Fibroblast of skin of right quadriceps (primary cell): Measurements from ENCODE around the gene ERBB2.

Source experiments
- DNase-seq: peaks from one replicate; pipeline ENCODE4 v3.0.0-alpha.2; 2013

Gene ERBB2

GRCh38 chr17:39666231-39666600 lies 33.6 kb upstream of the ERBB2 start:
- DNase-seq, result no peak

DNA sequence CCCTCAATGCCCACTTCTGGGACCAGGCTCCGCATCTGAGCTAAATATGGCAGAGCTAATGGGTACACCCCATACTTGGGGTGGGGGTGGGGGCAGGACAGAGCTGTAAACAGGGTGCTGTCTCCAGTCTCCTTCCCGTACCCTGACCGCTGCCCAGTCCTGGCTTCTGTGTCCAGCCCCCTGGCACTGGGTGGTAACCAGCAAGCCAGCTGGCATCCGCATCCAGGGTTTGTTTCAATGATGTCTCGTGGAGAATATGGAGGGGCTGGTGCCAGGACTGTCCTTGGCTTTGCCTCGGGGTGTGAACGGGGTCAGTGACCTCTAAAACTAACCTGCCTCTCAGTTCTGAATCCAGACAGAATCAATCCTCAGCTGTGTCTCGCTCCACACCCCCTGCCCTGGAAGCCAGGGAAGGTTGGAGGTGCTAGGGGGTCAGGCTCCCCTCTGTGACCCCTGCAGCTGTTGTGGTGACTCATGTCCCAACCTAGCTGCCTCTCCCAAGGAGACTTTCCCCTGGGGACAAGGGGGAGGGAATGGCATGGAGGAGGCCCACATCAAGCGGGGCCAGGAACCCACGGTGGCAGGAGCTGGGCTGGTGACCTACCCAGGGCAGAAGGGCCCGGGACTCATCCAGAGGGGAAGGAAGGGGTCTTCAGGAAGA lies 33.1 kb upstream of the ERBB2 start:
- DNase-seq, result no peak

GRCh38 chr17:39667262-39667944 lies 32.5 kb upstream of the ERBB2 start:
- DNase-seq, result no peak

GRCh38 chr17:39667945-39668924 lies 31.6 kb upstream of the ERBB2 start, which contains the start of gene PNMT:
Gene PNMT, plus strand, starts transcription at chr17:39668453. Its CDS starts 23 bp downstream, at chr17:39668476.
- DNase-seq, result peak; percentile 45

GRCh38 chr17:39669897-39670735 lies 29.7 kb upstream of the ERBB2 start:
- no peak for DNase-seq

- no peak for DNase-seq
These were observed 29.1 kb upstream of the ERBB2 start for GRCh38 chr17:39670746-39671145.

DNA sequence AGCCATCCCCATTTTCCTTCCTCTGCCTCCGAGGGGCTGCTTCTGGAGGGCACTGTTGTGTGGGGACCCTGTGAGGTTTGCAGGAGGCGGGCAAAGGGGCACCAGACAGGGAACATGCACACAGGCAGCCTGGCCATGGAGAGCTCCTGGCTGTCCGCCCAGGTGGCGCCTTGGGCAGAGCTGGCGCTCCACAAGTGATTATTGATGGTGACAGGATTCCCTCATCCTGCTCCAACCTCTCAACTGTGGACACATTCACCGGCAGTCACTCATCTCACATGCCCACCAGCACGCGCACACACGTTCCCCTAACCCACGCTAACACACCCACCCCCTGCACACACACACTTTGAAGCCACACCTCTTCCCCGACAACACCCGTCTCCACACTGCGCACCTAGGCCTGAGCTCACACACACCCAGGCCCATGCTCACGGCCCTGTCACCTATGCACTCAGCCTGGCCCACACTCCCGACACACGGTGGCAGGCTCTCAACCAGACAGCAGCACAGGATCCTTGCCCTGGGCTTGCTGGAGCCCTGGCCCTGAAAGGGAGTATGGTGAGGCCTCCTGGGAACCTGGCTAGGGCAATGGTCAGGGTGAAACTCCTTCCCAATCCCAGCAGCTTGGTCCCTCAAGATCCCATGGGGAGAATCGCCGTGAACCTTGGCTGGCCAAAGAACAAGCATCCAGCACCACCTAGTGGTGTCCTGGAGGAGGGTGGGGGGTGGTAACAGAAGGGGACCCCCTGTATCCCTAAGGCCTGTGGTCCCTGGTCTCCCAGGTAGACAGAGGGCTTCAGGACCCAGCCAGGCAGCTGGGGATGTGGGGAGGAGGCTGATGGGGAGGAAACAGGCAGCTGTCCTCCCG lies 28.0 kb upstream of the ERBB2 start:
- DNase-seq, result peak; percentile 26

GRCh38 chr17:39672522-39673334 lies 27.1 kb upstream of the ERBB2 start:
- DNase-seq, result no peak

DNA sequence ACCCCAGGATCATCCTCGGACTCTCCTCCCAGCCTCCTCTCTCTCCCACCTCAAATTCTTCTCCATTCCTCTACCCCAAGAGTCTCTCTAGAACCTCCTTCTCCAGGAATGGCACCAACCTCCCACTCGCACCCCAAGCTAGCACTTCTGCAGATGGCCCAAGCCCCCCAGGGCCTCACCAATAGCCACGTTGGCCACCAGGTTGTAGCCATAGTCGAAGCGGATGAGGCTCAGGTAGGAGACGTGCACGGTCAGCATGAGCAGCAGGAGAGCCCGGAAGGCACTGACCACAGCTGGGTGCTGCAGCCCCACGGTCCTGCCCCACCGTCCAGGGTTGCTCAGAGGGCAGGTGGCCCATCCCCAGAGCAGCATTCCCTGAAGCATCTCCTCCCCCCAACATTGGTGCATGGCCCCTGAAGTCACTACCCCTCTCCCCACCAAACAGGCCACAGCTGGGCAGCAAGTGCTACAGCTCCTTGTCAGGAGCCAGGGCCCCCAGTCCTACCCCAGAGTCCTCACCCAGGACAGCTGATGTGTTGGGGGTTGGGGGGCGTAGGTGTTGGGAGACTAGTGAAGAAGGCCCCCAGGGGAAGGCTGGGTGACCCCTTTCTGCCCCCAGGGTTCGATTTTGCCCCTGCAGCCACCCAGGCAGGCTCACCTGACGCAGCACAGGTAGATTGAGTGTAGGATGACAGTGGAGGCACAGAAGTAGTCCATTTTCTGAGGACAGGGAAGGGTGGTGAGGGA lies 26.4 kb upstream of the ERBB2 start:
- no peak for DNase-seq

GRCh38 chr17:39674179-39674578 lies 25.7 kb upstream of the ERBB2 start:
- DNase-seq, result no peak

DNA sequence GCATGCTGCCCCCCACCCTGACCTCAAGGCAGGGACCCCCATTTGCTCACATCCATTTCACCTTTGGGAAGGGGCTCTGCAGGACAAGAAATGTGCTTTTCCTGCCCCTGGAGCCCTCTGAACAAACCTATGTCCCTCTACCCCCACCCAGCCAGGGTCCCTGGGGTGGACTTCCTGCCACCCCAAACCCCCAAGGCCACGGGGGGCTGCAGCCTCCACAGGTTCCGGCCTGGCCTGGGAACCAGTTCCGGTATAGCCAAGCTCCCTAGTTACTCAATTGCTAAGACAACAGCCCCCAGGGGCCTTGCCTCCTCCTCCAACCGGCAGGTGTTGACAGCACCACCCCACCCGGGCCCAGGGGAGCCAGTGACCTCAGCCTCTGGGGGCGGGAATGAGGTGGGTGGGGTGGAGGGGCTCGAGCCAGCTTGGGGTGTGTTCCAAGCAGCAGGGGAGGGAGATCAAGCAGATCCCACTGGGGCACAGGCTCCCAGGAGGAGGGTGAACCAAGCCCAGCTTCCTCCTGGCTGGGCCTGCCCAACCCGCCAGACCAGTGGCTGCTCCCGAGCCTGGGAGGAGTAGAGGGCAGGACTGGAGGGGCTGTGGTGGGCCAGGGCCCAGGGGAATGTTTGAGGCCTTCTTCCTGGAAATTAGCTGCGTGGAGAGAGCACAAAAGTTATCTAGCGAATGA lies 25.0 kb upstream of the ERBB2 start:
- DNase-seq, result no peak

DNA sequence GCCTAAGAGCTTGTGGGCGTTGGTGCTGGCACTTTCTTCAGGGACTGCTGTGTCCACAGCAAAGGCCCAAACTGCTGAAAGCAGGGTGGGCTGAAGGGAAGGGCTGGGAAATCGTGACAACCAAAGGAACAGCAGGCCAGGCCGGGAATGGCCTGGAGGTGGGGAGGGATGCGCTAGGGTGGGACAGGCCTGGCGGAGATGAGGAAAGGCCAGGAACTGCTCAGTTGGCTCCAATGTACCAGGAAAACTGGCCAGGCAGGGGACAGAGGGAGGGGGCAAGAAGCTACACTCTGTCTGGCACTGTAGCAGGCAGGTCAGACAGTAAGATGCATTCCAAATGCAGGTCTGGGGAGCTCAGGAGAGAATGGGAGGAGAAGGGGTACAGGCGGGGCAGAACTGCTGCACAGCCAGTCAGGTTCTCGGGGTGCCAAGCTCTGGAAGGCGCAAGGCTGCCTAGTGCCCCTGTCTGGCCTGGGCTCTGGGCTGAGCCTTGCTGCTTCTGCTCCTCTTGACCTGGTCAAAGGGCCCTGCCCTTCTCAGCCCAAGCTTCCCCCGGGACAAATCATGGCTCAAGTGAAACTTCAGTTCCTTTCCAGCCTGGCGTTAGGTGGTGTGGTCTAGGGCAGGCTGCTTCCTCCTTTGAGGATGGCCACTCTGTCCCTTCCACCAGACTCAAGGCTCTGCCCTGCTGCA lies 24.3 kb upstream of the ERBB2 start:
- DNase-seq, result no peak

DNA sequence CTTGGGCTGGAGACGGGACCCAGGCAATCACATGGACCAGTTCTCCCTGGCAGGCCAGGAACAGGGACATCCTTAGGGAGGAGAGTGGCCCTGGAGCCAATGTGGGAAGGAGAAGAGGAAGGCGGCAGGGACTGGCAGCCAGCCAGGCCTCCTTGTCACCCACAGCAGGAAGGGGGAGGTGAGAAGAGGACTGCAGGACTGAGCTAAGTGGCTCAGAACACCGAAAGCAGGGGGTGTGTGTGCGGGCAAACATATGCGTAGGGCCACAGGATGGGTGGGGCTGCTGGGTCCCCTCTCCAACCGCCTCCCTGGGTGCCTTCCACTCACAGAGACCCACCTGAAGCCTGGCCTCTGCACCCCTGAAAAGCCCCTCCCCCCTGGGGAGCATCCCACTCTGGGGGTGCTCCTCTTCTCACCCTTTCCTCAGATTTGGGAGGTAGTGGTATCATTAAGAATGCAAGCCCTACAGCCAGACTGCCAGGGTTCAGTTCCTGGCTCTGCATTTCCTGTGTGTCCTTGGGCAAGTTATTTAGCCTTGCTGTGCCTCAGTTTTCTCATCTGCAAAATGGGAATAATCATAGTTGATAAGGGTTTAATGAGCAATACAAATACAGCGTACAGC lies 23.6 kb upstream of the ERBB2 start:
- DNase-seq, result peak; percentile 25

DNA sequence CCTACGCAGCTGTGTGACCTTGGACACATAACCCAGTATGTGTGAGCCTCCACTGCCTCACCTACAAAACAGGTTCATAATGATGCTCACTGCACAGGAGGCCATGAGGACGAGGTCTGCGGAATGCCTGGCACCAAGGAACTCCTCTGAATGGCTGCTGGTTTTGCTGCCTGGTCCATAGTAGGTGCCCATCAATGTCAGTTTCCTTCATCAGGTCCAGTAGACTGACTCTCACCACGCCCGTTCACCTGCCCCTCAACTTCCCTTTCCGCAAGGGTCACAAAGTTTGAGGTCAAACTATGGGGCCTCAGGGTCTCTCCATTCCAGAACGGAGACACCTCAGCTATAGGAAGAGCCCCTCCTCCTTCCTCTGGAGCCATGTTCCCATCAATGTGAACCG lies 22.8 kb upstream of the ERBB2 start:
- DNase-seq, result no peak

- peak; percentile 31 for DNase-seq
These were observed 22.1 kb upstream of the ERBB2 start for GRCh38 chr17:39677542-39678339.

DNA sequence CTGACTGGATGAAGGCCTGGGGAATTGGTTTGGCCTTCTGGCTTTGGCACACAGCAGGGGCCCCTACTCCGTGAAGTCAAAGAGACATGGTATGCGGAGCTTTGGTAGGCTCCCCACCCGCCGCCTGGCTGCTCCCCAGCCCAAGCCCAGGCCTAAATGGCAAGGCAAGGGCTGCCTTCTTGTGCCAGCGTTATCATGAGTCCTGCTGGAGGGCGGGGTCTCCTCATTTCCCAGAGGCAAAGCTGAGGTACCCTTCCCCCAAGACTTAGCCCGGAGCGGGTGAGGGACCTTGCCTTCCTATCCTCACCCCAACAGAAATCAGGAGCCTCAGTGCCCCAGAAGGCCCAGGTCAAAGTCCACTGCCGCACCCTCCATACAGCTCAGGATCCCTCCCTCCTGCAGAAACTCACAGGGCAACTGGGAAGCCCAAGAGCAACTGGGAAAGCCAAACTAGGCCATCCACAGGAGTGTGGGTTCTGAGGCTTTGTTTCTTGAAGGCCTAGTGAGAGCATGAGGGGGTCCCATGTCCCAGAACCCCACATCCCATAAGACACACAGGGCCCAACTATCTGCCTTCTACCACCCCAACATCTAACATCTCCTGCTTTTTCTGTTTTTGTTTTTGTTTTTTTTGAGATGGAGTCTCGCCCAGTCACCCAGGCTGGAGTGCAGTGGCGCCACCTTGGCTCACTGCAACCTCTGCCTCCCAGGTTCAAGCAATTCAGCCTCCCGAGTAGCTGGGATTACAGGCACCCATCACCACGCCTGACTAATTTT lies 21.3 kb upstream of the ERBB2 start:
- no peak for DNase-seq
